Upper lobe of left lung (tissue), 6 donors: Measurements from ENCODE around the gene CEP19. TPM values are rescaled to one million over a fixed set of nuclear protein-coding genes. Genes with fewer than 3 reads are reported as not detected.
A peak's percentile ranks its signal among the peaks of the same experiment; 100 is the strongest.

Experiments
- ATAC-seq, 2 donors: fragments of 200-7000 bp; cut with Tn5 transposase; one replicate each; pipeline ENCODE4 v1.9.1; 2022; ENCODE audit warnings: mild to moderate bottlenecking in 2 of 2, moderate library complexity in 2 of 2; ENCODE audit not compliant: low FRiP score in 2 of 2
- DNase-seq, 2 donors: peaks; one replicate each; pipeline ENCODE4 v3.0.0-alpha.2; 2019 to 2020
- H3K27ac ChIP-seq, 4 donors: fragments of 200-600 bp; sonication (generic); one replicate each; pipeline ENCODE4 v1.5.1; 2016 to 2019
- H3K27me3 ChIP-seq, 4 donors: fragments of 200-600 bp; sonication (generic); one replicate each; pipeline ENCODE4 v1.5.1; 2017 to 2019
- H3K36me3 ChIP-seq, 4 donors: fragments of 200-600 bp; sonication (generic); one replicate each; pipeline ENCODE4 v1.5.1; 2016 to 2019
- H3K4me1 ChIP-seq, 4 donors: fragments of 200-600 bp; sonication (generic); one replicate each; pipeline ENCODE4 v1.5.1; 2018 to 2019
- H3K4me3 ChIP-seq, 4 donors: fragments of 200-600 bp; sonication (generic); one replicate each; pipeline ENCODE4 v1.5.1; 2017 to 2019; ENCODE audit warnings: mild to moderate bottlenecking in 2 of 4, moderate library complexity in 1 of 4
- H3K9me3 ChIP-seq, 4 donors: fragments of 200-600 bp; sonication (generic); one replicate each; pipeline ENCODE4 v1.5.1; 2018 to 2019
- CTCF ChIP-seq, 6 experiments: fragments of 450-650 bp in 4 of 6; fragments of 200-600 bp in 2 of 6; sonication (generic) in 2 of 6; IDR thresholded peaks; one replicate each; pipeline ENCODE4 v1.5.1; 2016 to 2019; ENCODE audit warnings: antibody characterized with exemption in 6 of 6
- EP300 ChIP-seq, 4 donors: sonication (generic); formaldehyde crosslinking; IDR thresholded peaks; one replicate each; pipeline ENCODE4 v1.5.1; 2017; ENCODE audit warnings: antibody characterized with exemption in 4 of 4, control low read depth in 2 of 4
- POLR2A ChIP-seq, 4 donors: fragments of 450-650 bp; IDR thresholded peaks; one replicate each; pipeline ENCODE4 v1.5.1; 2016 to 2017; ENCODE audit warnings: antibody characterized with exemption in 4 of 4, mild to moderate bottlenecking in 2 of 4
- POLR2AphosphoS5 ChIP-seq, 2 donors: sonication (generic); formaldehyde crosslinking; IDR thresholded peaks; one replicate each; pipeline ENCODE4 v1.5.1; 2017; ENCODE audit warnings: antibody characterized with exemption in 2 of 2
- WGBS, 2 donors: methylation state at CpG; one replicate each; pipeline ENCODE4 v1.1.5; 2017 to 2018; 5-methylcytosine and 5-hydroxymethylcytosine counted together
- total RNA-seq, 6 donors: library from RNA; depleted of rRNA in 4 of 6; stranded (reverse); fragments of >200 nt in 4 of 6; gene quantifications; one replicate each; pipeline versions ENCODE4 v1.1.0 to v1.2.1, GENCODE V29; 2016 to 2021
- donor health status: DM: no; HTN: no; CAD: no; lungs with moderate emphysema.
- donor health status: DM: no; HTN: yes; CAD: no; lungs with severe emphysema.

The CEP19 gene
- total RNA-seq, 6 donors from 2014 or later = 1.2 to 9.0 (median 2.6) TPM

DNA sequence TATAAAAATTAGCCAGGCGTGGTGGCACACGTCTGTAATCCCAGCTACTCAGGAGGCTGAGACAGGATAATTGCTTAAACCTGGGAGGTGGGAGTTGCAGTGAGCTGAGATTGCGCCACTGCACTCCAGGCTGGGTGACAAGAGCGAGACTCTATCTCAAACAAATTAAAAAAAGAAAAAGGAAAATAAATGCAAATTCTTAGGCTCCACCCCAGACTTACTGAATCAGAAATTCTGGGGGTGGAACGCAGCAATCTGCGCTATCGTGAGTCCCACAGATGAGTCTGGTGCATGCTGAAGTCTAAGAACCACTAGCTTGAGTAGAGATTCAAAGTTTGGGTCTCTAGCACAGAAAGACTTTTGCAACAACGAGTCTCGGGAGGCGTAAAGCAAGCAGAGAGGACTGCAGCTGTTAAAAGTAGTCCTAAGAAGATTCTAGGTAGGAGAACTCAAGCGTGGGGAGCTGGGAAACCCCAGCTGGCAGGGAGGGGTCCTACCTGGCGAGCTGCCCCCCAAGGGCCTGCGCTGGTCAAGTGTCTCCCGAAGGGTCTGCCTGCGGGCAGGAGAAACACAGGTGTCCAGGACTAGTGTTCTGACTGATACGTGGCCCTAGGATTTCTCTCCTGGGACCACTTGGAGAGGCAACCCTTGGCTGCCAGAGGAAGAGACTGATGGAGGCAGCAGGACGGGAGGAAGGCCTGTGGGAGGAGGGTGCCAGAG is 21.9 kb downstream of the CEP19 start:
- Histone ChIP-seq H3K27me3 (no peaks in the 10 kb centered on the region), H3K4me3 (no peak overlapping the region), H3K4me1 (peaks cover 9 to 24% (median 12%) of the 10 kb centered on the region in 4 donors), H3K36me3 (no peaks in the 10 kb centered on the region), H3K9me3 (no peaks in the 10 kb centered on the region), H3K27ac (peak overlapping the region in 1 of 4 donors; percentile 31)
- TF ChIP-seq POLR2A (IDR thresholded peaks at IDR 0.05) (no peak), CTCF (IDR thresholded peaks at IDR 0.05) (no peak)
- ATAC-seq = no peak
- WGBS, 2 donors = 85 to 86% methylated on average over 17 of the region's 17 CpGs
- no peak for DNase-seq

GRCh38 chr3:196688349-196688748 is 23.7 kb downstream of the CEP19 start:
- Histone ChIP-seq H3K9me3 (no peaks in the 10 kb centered on the region), H3K27ac (peak overlapping the region in 3 of 4 donors; percentile 52 to 82 (median 64)), H3K36me3 (no peaks in the 10 kb centered on the region), H3K27me3 (no peaks in the 10 kb centered on the region), H3K4me1 (peaks cover 14 to 26% (median 15%) of the 10 kb centered on the region in 4 donors), H3K4me3 (no peak overlapping the region)
- 30 to 32% methylated on average over 5 of the region's 5 CpGs for WGBS, 2 donors
- TF ChIP-seq POLR2AphosphoS5 (IDR thresholded peaks at IDR 0.05) (peak; percentile 52 to 67), POLR2A (IDR thresholded peaks at IDR 0.05) (no peak), EP300 (IDR thresholded peaks at IDR 0.05) (peak in 1 of 4 donors; percentile 26), CTCF (IDR thresholded peaks at IDR 0.05) (no peak)
- peak; percentile 81 to 89 for ATAC-seq
- DNase-seq = peak; percentile 72 to 73

GRCh38 chr3:196686436-196686835 is 25.6 kb downstream of the CEP19 start:
- H3K36me3 ChIP-seq = no peaks in the 10 kb centered on the region
- no peak overlapping the region for H3K4me3 ChIP-seq
- H3K27ac ChIP-seq = no peak overlapping the region
- no peaks in the 10 kb centered on the region for H3K27me3 ChIP-seq
- H3K9me3 ChIP-seq = no peaks in the 10 kb centered on the region
- TF ChIP-seq POLR2AphosphoS5 (IDR thresholded peaks at IDR 0.05) = no peak
- no peak for TF ChIP-seq EP300 (IDR thresholded peaks at IDR 0.05)
- TF ChIP-seq POLR2A (IDR thresholded peaks at IDR 0.05) = no peak
- TF ChIP-seq CTCF (IDR thresholded peaks at IDR 0.05) = no peak
- WGBS, 2 donors = 69 to 90% methylated on average over 2 of the region's 2 CpGs
- DNase-seq = no peak
- ATAC-seq = no peak
- H3K4me1 ChIP-seq = peaks cover 14 to 26% (median 15%) of the 10 kb centered on the region in 4 donors

DNA sequence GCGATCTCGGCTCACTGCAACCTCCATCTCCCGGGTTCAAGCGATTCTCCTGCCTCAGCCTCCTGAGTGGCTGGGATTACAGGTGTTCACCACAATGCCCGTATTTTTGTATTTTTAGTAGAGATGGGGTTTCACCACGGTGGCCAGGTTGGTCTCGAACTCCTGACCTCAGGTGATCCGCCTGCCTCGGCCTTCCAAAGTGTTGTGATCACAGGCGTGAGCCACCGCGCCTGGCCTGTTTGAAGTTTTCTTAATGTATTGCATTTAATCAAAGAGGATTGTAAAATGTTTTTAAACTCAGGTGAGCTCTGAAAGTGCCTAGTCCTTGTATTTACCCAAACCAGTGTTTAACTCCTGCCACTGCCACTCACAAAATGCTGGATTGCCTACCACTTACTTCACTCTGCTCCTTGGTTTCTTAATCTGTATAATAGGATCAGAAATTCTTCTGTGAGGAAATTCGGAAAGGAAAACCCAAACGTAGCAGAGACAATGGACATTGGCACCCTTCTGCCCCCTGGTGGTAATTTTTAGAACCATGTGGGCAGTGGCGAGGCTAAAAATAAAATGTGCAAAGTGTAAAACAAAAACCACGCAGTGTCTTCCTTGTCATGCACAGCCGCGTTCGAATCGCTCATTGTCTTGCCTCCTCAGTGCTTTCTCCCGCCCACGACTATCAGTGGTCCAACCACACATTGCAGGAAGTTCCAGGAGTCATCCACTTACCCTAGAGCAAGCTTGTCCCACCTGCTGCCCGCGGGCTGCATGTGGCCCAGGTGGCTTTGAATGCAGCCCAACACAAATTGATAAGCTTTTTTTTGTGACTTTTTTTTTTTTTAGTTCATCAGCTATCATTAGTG is 27.3 kb downstream of the CEP19 start:
- H3K27ac ChIP-seq = peak overlapping the region in 2 of 4 donors; percentile 29 to 70
- no peaks in the 10 kb centered on the region for H3K9me3 ChIP-seq
- H3K4me3 ChIP-seq = peak overlapping the region in 1 of 4 donors; percentile 12
- H3K4me1 ChIP-seq = peaks cover 14 to 26% (median 15%) of the 10 kb centered on the region in 4 donors
- H3K27me3 ChIP-seq = no peaks in the 10 kb centered on the region
- DNase-seq (peak in 1 of 2 donors; percentile 67), ATAC-seq (peak; percentile 69 to 81)
- no peak for TF ChIP-seq EP300 (IDR thresholded peaks at IDR 0.05)
- TF ChIP-seq POLR2A (IDR thresholded peaks at IDR 0.05) = no peak
- TF ChIP-seq POLR2AphosphoS5 (IDR thresholded peaks at IDR 0.05) = no peak
- TF ChIP-seq CTCF (IDR thresholded peaks at IDR 0.05) = peak; percentile 85 to 93 (median 88)
- no peaks in the 10 kb centered on the region for H3K36me3 ChIP-seq
- WGBS, 2 donors = 37 to 38% methylated on average over 22 to 24 of the region's 24 CpGs
